SK-N-SH (cell line): ENCODE results near the gene PMEPA1.

Experiments
- EP300 ChIP-seq, 2 experiments: IDR thresholded peaks; 2 replicates each; pipeline versions ENCODE4 v1.4.0 to v1.6.1; 2012; ENCODE audit warnings: borderline replicate concordance in 1 of 2, low read depth in 1 of 2, low read length in 1 of 2
- EZH2phosphoT487 ChIP-seq: fragments of 200-600 bp; sonication (generic); IDR thresholded peaks from 2 replicates; pipeline ENCODE4 v1.6.1; 2017; ENCODE audit warnings: low read depth, mixed run types, mild to moderate bottlenecking, antibody characterized with exemption, moderate library complexity, borderline replicate concordance
- NFIC ChIP-seq: IDR thresholded peaks from 2 replicates; pipeline ENCODE4 v1.4.0; 2012; ENCODE audit warnings: borderline replicate concordance
- POLR2AphosphoS5 ChIP-seq: IDR thresholded peaks from 2 replicates; pipeline ENCODE4 v1.6.1; 2012; ENCODE audit warnings: low read depth, low read length
- RAD21 ChIP-seq: IDR thresholded peaks from 2 replicates; pipeline ENCODE4 v1.6.1; 2012; ENCODE audit warnings: mild to moderate bottlenecking, low read length
- YY1 ChIP-seq: IDR thresholded peaks from 2 replicates; pipeline ENCODE4 v1.4.0; 2012; ENCODE audit warnings: low read depth, mild to moderate bottlenecking
- TF ChIP-seq, protein P1 (sequence below): fragments of 200-600 bp; sonication (generic); IDR thresholded peaks from 2 replicates; pipeline ENCODE4 v1.6.1; 2017; ENCODE audit warnings: antibody characterized with exemption, mild to moderate bottlenecking, moderate library complexity

DNA sequence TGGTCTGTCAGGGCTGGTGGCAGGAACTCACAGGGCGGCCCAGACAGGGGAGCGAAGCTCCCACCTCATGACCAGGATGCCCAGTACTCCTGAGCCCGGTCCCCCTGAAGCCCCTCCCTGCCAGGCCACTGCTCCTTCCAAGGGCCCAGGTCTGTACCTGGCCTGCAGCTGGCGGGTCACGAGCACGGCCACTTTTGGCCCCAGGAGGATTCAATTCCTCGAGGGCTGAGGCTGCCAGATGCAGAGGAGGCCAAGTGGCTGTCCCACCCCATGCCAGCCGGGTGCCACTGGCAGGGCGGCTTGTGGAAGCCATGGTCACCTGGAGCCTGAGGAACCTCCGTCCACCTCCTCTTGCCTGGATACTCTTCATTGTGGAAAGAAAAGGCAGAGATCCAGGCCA, 17.4 kb downstream of the PMEPA1 start:
- TF ChIP-seq POLR2AphosphoS5 (no peak), RAD21 (no peak), EZH2phosphoT487 (no peak), YY1 (no peak), EP300 (IDR thresholded peaks at IDR 0.05; ENCODE audit: borderline replicate concordance in 1 of 2, low read depth in 1 of 2, low read length in 1 of 2) (no peak), NFIC (no peak)
- TF ChIP-seq, protein P1, sequence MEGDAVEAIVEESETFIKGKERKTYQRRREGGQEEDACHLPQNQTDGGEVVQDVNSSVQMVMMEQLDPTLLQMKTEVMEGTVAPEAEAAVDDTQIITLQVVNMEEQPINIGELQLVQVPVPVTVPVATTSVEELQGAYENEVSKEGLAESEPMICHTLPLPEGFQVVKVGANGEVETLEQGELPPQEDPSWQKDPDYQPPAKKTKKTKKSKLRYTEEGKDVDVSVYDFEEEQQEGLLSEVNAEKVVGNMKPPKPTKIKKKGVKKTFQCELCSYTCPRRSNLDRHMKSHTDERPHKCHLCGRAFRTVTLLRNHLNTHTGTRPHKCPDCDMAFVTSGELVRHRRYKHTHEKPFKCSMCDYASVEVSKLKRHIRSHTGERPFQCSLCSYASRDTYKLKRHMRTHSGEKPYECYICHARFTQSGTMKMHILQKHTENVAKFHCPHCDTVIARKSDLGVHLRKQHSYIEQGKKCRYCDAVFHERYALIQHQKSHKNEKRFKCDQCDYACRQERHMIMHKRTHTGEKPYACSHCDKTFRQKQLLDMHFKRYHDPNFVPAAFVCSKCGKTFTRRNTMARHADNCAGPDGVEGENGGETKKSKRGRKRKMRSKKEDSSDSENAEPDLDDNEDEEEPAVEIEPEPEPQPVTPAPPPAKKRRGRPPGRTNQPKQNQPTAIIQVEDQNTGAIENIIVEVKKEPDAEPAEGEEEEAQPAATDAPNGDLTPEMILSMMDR: no peak
